Esophagus squamous epithelium (tissue), 5 donors: ENCODE data around the gene STXBP6. TPM values are rescaled to one million over a fixed set of nuclear protein-coding genes. Genes with fewer than 3 reads are reported as not detected.
A peak's percentile ranks its signal among the peaks of the same experiment; 100 is the strongest.

Source experiments
- DNase-seq: peaks from one replicate; lab custom pipeline; 2025; lab: John Stamatoyannopoulos, UW
- H3K27ac ChIP-seq, 4 donors: fragments of 200-600 bp; sonication (generic); one replicate each; pipeline ENCODE4 v1.5.1; 2016 to 2019; ENCODE audit warnings: mild to moderate bottlenecking in 1 of 4
- H3K27me3 ChIP-seq, 4 donors: fragments of 200-600 bp; sonication (generic); 1 replicate in 3 of 4; 2 replicates in 1 of 4; pipeline versions ENCODE4 v1.5.1 to v1.6.0; 2017 to 2021; ENCODE audit warnings: antibody characterized with exemption in 1 of 4
- H3K36me3 ChIP-seq, 3 donors: fragments of 200-600 bp; sonication (generic); one replicate each; pipeline ENCODE4 v1.5.1; 2016 to 2019
- H3K4me1 ChIP-seq, 3 donors: fragments of 200-600 bp; sonication (generic); one replicate each; pipeline ENCODE4 v1.5.1; 2017 to 2019
- H3K4me3 ChIP-seq, 4 donors: fragments of 200-600 bp; sonication (generic); 1 replicate in 3 of 4; 2 replicates in 1 of 4; pipeline ENCODE4 v1.5.1; 2016 to 2019; ENCODE audit warnings: mild to moderate bottlenecking in 2 of 4, moderate library complexity in 1 of 4
- H3K9me3 ChIP-seq, 3 donors: fragments of 200-600 bp; sonication (generic); one replicate each; pipeline ENCODE4 v1.5.1; 2016 to 2019
- POLR2A ChIP-seq, 4 donors: fragments of 450-650 bp; IDR thresholded peaks; one replicate each; pipeline ENCODE4 v1.6.1; 2017; ENCODE audit warnings: antibody characterized with exemption in 4 of 4, mild to moderate bottlenecking in 4 of 4, moderate library complexity in 3 of 4
- WGBS, 2 donors: methylation state at CpG; one replicate each; pipeline ENCODE4 v1.1.5; 2018; 5-methylcytosine and 5-hydroxymethylcytosine counted together
- intact Hi-C: fragments of 100-400 bp; cut with DNase I; formaldehyde crosslinking; loops from one replicate; pipeline ENCODE4 v1.15.0; 2022
- total RNA-seq, 4 donors: library from RNA; depleted of rRNA; stranded (reverse); fragments of >200 nt; gene quantifications; one replicate each; pipeline ENCODE4 v1.1.0, GENCODE V29; 2016
- TF ChIP-seq, protein P1 (sequence below), 6 experiments: fragments of 450-650 bp in 4 of 6; fragments of 200-600 bp in 2 of 6; sonication (generic) in 2 of 6; IDR thresholded peaks; one replicate each; pipeline ENCODE4 v1.5.1; 2016 to 2019; ENCODE audit warnings: antibody characterized with exemption in 6 of 6, mild to moderate bottlenecking in 4 of 6, moderate library complexity in 4 of 6
- donor health status: DM: yes; HTN: yes; CAD: no.

STXBP6 gene
- total RNA-seq, 4 donors from 2014 or later, result 1.2 to 9.7 (median 2.8) TPM

DNA sequence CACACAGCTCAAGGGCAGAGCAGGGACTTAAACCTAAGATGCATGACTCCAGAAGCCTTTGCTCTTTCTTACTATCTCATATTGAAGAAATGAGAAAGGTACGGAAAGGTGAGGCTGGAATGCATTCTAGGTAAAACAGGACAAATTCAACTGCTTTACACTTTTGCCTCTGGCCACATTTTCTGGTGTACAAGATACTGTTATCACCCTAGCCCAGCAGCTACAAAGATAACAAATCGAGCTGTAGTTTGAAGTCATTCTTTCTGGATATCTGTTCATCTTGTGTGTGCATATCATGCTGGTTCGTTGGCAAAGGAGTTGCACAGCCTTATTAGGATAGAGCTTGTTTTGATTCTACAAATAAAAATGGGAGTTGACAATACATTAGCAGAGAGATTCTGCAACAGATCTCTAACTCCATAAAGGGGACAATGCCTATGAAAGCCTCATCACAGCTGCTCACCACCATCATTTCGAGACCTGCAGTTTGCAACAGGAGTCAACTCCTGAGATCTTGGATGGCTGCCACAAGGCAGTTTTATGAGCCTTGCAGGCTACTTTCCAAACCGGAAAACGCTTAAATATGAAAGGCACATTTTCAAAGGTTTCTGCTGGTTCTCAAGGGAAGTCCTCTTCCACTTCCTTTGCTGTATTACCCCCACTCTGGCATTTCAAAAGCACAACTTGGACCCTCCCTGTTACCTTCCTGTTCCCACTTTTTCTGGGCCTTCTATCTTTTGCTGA is 64.9 kb downstream of the STXBP6 start:
- WGBS, 2 donors, result 35 to 45% methylated on average over 6 of the region's 6 CpGs
- no peak for TF ChIP-seq POLR2A (IDR thresholded peaks at IDR 0.05)
- TF ChIP-seq, protein P1, sequence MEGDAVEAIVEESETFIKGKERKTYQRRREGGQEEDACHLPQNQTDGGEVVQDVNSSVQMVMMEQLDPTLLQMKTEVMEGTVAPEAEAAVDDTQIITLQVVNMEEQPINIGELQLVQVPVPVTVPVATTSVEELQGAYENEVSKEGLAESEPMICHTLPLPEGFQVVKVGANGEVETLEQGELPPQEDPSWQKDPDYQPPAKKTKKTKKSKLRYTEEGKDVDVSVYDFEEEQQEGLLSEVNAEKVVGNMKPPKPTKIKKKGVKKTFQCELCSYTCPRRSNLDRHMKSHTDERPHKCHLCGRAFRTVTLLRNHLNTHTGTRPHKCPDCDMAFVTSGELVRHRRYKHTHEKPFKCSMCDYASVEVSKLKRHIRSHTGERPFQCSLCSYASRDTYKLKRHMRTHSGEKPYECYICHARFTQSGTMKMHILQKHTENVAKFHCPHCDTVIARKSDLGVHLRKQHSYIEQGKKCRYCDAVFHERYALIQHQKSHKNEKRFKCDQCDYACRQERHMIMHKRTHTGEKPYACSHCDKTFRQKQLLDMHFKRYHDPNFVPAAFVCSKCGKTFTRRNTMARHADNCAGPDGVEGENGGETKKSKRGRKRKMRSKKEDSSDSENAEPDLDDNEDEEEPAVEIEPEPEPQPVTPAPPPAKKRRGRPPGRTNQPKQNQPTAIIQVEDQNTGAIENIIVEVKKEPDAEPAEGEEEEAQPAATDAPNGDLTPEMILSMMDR (IDR thresholded peaks at IDR 0.05), result no peak
- no peaks in the 10 kb centered on the region for H3K36me3 ChIP-seq
- H3K4me3 ChIP-seq, result no peak overlapping the region
- peaks cover 0 to 28% (median 10%) of the 10 kb centered on the region in 3 donors for H3K4me1 ChIP-seq
- H3K9me3 ChIP-seq, result no peaks in the 10 kb centered on the region
- no peak for DNase-seq
- H3K27me3 ChIP-seq, result no peaks in the 10 kb centered on the region
- peak overlapping the region in 1 of 4 donors; percentile 36 for H3K27ac ChIP-seq
- intact Hi-C loops, result no loop called here

DNA sequence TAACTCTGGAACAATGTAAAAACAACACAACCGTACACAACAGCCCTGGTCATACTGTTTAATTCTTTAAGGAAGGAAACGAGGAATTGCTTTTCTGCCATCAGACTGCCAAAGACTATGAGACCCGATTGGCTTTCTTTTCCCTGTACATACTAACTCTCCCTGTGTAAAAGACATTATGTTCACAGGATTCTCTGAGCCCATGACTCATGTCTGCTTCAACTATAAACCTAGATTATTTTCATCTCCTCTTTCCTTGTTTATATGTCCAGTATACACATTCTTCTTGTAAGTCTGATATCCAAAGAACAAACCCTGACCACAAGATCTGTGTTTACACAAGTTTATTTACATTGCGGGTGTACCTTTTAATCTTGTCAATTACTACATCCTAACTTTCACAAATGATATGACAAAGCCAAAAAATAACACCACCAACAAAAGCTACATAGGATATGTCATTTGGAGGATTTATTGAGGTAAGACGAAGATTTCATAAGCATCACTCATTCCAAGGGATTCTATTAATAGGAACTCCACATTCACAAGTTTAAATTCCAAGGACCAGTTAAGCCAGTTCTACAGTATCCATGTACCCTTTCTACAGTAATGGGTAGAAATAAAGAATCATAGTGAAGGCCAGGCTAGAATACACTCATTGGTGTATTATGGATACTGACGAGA is 67.3 kb downstream of the STXBP6 start:
- Histone ChIP-seq H3K27me3 (no peaks in the 10 kb centered on the region), H3K4me3 (no peak overlapping the region), H3K9me3 (no peaks in the 10 kb centered on the region), H3K27ac (peak overlapping the region in 3 of 4 donors; percentile 40 to 45 (median 42)), H3K4me1 (peaks cover 0 to 28% (median 10%) of the 10 kb centered on the region in 3 donors), H3K36me3 (no peaks in the 10 kb centered on the region)
- WGBS, 2 donors, result 45 to 52% methylated on average over 6 of the region's 6 CpGs
- TF ChIP-seq POLR2A (IDR thresholded peaks at IDR 0.05), result no peak
- TF ChIP-seq, protein P1 (IDR thresholded peaks at IDR 0.05), result no peak
- intact Hi-C loops, result no loop called here
- no peak for DNase-seq

DNA sequence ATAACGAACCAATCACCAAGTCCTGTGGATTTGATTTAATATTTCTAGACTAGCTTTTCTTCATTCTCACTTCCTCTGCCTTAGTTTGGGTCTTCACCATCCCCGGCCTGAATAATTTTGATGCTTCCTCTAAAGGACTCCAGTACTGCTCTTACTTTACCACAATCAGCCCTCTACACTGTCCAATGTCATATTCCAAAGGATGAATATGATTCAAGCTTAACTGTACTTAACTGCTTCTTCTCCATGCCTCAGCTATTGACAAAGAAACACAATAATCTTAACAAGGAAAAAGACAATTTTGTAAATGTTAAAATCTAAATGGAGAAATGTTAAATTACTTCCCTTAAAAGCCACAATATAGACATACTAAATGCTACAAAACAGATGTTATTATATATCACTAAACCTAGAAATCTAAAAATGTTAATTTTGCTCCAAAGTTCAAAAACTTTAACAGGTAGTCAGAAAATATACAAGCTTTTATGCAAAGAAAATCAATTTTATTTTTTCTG is 70.2 kb downstream of the STXBP6 start:
- H3K4me3 ChIP-seq, result no peak overlapping the region
- no peaks in the 10 kb centered on the region for H3K27me3 ChIP-seq
- WGBS, 2 donors, result 59 to 60% methylated on average over 2 of the region's 2 CpGs
- intact Hi-C loops, result no loop called here
- no peaks in the 10 kb centered on the region for H3K36me3 ChIP-seq
- no peak overlapping the region for H3K27ac ChIP-seq
- H3K9me3 ChIP-seq, result no peaks in the 10 kb centered on the region
- peaks cover 0 to 19% (median 5%) of the 10 kb centered on the region in 3 donors for H3K4me1 ChIP-seq
- DNase-seq, result no peak
- TF ChIP-seq, protein P1 (IDR thresholded peaks at IDR 0.05), result no peak
- TF ChIP-seq POLR2A (IDR thresholded peaks at IDR 0.05), result no peak

DNA sequence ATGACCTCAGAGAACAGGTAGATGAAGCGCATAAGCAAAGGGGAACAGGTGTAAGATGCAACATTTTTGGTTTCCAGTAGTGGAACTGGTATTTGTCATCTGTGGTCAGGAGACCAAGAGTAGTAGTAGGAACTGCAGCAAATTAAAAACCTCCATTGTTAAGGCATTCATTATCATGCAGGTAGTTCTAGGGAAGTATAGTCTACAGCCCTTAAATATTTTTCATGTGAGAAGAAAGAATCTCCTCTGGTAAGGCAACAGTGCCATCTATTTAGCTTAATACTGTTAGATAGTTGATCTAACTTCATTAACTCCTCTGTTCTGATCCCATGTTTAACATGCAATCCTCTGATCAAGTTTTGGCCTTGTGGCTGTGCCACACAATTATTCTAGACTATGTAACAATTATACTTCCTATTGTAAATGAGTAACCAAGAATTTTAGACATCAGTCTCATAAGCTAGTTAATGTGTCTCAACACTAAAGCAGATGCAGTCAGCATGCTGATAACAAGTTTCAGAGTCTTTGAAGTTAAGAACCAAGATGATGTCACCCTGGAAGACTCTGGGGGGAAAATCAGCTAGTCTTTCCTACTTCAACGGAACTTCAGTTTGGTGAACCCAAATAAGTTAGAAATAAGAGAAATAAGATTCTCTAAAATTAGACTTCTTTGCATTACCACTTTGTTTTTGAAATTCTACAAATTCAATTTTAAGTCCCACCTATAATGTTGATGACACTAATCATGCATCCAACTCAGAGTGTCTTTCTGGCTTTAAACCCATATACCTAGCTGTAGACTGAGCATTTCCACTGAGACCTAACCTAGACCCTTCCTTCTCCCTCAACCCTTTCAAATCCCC is 70.9 kb downstream of the STXBP6 start:
- TF ChIP-seq, protein P1 (IDR thresholded peaks at IDR 0.05), result no peak
- no peak for TF ChIP-seq POLR2A (IDR thresholded peaks at IDR 0.05)
- Histone ChIP-seq H3K27me3 (no peaks in the 10 kb centered on the region), H3K36me3 (no peaks in the 10 kb centered on the region), H3K27ac (no peak overlapping the region), H3K4me3 (no peak overlapping the region), H3K9me3 (no peaks in the 10 kb centered on the region), H3K4me1 (peaks cover 0 to 24% (median 5%) of the 10 kb centered on the region in 3 donors)
- intact Hi-C loops, result no loop called here
- DNase-seq, result no peak
- 77 to 84% methylated on average over 2 of the region's 2 CpGs for WGBS, 2 donors
